Left cardiac atrium (tissue), 4 donors: ENCODE data around the gene C11orf87. TPM values are rescaled to one million over a fixed set of nuclear protein-coding genes. Genes with fewer than 3 reads are reported as not detected.

Source experiments
- ATAC-seq, 2 donors: fragments of 200-7000 bp; cut with Tn5 transposase; one replicate each; pipeline ENCODE4 v1.9.1; 2020; ENCODE audit warnings: mild to moderate bottlenecking in 2 of 2, moderate library complexity in 2 of 2
- DNase-seq: peaks from one replicate; pipeline ENCODE4 v3.0.0-alpha.2; 2020
- intact Hi-C, 2 donors: fragments of 100-400 bp; cut with DNase I; formaldehyde crosslinking; loops; one replicate each; pipeline versions ENCODE4 v1.14.1 to v1.15.1; 2022 to 2023
- total RNA-seq, 2 donors: library from RNA; stranded (reverse); fragmentation: NEBNext Ultra II Directional; extraction: Animal tissue kit (Norgen Biotek cat#: 25700); gene quantifications; one replicate each; pipeline ENCODE4 v1.2.1, GENCODE V29; 2021
- donor health status: DM: no; HTN: yes; CAD: no.
- donor health status: DM: no; HTN: yes; CAD: no; lungs with severe emphysema.
- donor health status: DM: yes; HTN: yes; CAD: no.
- donor health status: Dilated cardiomyopathy.

The C11orf87 gene
- total RNA-seq, 2 donors from 2014 or later = not detected

DNA sequence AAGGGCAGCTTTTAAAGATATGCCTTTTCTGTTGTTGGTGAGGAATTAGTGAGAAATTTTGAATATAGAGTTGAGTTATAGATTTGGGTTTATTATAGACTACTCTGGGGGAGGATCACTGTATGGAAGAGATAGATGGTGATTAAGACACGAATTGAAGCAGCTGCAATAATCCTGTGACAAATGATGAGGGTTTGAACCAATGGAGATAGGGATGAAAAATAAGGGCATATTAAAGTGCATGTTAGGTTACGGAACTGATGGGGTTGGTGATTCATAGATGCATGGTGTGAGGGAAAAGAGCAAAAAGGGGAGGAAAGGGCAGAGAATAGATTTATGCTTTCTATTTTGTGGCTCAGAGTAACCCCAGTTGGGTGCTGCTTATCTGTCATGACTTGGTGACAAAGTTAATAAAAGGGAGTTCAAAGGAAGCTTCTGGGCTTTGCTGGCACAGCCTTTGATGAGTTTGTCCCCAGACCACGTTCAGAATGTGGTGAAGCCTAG, 11.8 kb downstream of the C11orf87 start:
- ATAC-seq (no peak), DNase-seq (no peak)
- intact Hi-C loops = no loop called here

DNA sequence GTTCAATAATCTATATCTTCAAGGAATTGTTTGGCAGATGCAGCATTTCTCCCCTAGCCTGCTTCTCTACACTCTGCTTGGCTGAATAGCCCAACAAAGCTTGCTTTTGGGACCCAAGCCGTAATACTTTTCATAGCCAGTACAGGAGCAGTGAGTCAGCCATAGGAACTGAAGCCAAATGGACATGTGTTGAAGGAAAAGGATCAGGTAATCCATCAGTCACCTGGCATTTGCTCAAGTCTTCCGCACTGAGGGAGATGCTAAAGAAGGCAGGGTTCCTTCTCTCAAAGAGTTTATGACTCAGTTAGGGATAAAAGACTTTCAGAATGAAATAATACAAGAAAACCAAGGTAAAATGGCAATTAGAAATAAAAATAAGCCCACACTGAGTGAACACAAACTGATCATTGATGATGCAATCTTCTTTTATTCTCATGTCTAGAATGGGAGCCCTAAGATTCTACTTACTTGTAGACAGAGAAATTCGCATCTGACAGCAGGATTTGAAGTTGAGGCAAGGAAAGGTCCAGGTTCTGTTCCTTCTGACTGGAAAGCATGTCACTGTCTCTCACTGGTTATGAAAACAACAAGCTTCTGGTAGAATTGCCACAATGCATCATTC, 13.2 kb downstream of the C11orf87 start:
- no peak for DNase-seq
- ATAC-seq = no peak
- intact Hi-C loops = no loop called here

DNA sequence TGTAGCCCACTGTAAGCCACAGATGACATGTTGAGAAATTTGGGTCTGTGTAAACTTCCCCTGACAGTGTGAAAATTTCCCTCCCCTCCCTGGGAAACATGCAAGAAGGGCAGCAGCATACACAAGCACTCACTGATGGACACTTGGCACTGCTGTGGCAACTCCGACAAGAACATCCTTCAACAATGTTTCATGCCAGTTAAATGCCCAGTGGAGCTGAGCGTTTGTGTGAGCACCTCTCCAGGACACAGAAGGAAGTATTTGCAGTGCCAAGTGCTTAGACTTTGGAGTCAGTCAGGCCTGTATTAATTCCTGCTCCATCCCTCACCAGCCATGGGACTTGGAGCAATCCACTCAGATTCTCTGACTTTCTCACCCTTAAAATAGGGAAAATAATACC, 17.7 kb downstream of the C11orf87 start:
- ATAC-seq (no peak), DNase-seq (no peak)
- intact Hi-C loops = no loop called here

DNA sequence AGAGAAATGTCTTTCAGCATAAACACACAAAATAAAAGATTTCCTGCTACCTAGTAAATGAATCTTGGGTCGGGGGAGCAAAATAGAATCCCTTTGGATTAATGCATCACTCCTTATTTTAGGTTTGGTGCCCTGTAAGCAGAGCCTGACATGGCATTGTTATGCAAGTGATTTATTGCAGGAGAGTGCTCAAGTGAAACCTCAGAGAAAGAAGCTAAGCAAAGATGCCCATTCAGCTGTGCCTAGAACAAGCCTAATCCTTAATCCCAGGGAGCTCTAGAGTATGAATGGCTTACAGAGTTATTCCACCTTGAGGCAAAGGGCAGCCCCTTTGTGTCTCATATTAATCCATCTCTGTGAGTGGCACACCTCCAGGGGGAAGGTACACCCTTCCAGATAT, 21.1 kb downstream of the C11orf87 start:
- DNase-seq = no peak
- intact Hi-C loops = no loop called here
- ATAC-seq = no peak

DNA sequence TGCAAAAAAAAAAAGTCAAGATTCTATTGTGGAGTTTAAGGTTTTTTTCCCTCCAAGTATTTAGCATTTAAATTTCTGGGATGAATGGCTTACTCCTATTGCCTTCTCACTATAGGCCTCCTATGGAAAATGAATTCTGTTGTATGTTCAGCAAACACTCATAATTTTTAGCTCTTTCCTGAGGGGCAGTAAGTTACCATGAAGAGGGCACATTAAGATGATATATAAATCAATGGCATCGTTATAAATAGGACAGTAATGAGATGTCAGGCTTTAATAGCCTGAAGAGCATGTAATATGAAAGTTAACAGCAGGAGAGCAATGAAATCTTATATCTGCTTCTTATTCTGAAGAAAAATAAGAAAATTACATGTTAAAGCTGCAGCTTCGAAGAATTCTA, 32.9 kb downstream of the C11orf87 start:
- intact Hi-C loops = no loop called here
- DNase-seq = no peak
- ATAC-seq = no peak
